Activated CD8-positive, alpha-beta memory T cell treated with anti-CD3 and anti-CD28 coated beads, Interleukin-2, amount 50 U/mL, for 24 hours (primary cell): Measurements from ENCODE around the gene ADCY9.

Source experiments
- DNase-seq: peaks from one replicate; pipeline ENCODE4 v3.0.0-alpha.2; 2020; ENCODE audit errors: extremely low read depth

Gene ADCY9

GRCh38 chr16:4003576-4003975 is 112.7 kb downstream of the ADCY9 start:
- DNase-seq: no peak

- no peak for DNase-seq
Observed at GRCh38 chr16:4003166-4003565, 113.1 kb downstream of the ADCY9 start.

- no peak for DNase-seq
Observed at GRCh38 chr16:4002121-4002520, 114.1 kb downstream of the ADCY9 start.

- no peak for DNase-seq
Observed at GRCh38 chr16:3999479-4000325, 116.5 kb downstream of the ADCY9 start.

- no peak for DNase-seq
Observed at GRCh38 chr16:3998793-3999478, 117.3 kb downstream of the ADCY9 start.

- no peak for DNase-seq
Observed at GRCh38 chr16:3997231-3997841, 118.9 kb downstream of the ADCY9 start.

GRCh38 chr16:3995001-3995400 is 121.2 kb downstream of the ADCY9 start:
- DNase-seq: no peak

- no peak for DNase-seq
Observed at GRCh38 chr16:3993052-3993785, 123.0 kb downstream of the ADCY9 start.

- DNase-seq: no peak
Observed at GRCh38 chr16:3992297-3993051, 123.8 kb downstream of the ADCY9 start.

- no peak for DNase-seq
Observed at GRCh38 chr16:3988824-3989223, 127.4 kb downstream of the ADCY9 start.

- DNase-seq: no peak
Observed at GRCh38 chr16:3988011-3988410, 128.2 kb downstream of the ADCY9 start.

- no peak for DNase-seq
Observed at GRCh38 chr16:3987231-3987630, 129.0 kb downstream of the ADCY9 start.

GRCh38 chr16:3986235-3986544 is 130.1 kb downstream of the ADCY9 start:
- no peak for DNase-seq

GRCh38 chr16:3984111-3985060 is 131.9 kb downstream of the ADCY9 start:
- DNase-seq: no peak

- no peak for DNase-seq
Observed at GRCh38 chr16:3983081-3983520, 133.1 kb downstream of the ADCY9 start.

GRCh38 chr16:3982216-3982615 is 134.0 kb downstream of the ADCY9 start:
- no peak for DNase-seq

- no peak for DNase-seq
Observed at GRCh38 chr16:3980253-3981111, 135.8 kb downstream of the ADCY9 start.

GRCh38 chr16:3979518-3979917 is 136.7 kb downstream of the ADCY9 start:
- DNase-seq: no peak

GRCh38 chr16:3979070-3979469 is 137.2 kb downstream of the ADCY9 start:
- DNase-seq: no peak
